OCI-LY7 (cell line): ENCODE measurements around the gene VTI1A. TPM values are rescaled to one million over a fixed set of nuclear protein-coding genes. Genes with fewer than 3 reads are reported as not detected.

Source experiments
- BruUV-seq: library from RNA; stranded (reverse); fragments of 400-500 nt; replicated peaks from 2 replicates; lab custom pipeline; 2021; lab: Mats Ljungman, UMichigan
- CTCF ChIA-PET: fragments of 300-600 bp; sonication (Branson Sonifier 250); formaldehyde crosslinking; loops from one replicate; lab custom pipeline; 2022; ENCODE audit warnings: antibody characterized with exemption; ENCODE audit not compliant: unreplicated experiment; lab: Charles Lee
- POLR2A ChIA-PET: fragments of 300-600 bp; sonication (Branson Sonifier 250); formaldehyde crosslinking; loops from one replicate; lab custom pipeline; 2022; ENCODE audit warnings: antibody characterized with exemption; lab: Charles Lee
- DNase-seq: peaks from one replicate; pipeline ENCODE4 v3.0.0-alpha.2; 2015; ENCODE audit warnings: low spot score
- H2AFZ ChIP-seq: fragments of 200-600 bp; sonication (generic), shearing (Covaris generic); 2 replicates; pipeline ENCODE4 v1.6.1; 2014; ENCODE audit warnings: mild to moderate bottlenecking, antibody characterized with exemption, low read length, moderate library complexity
- H3K27ac ChIP-seq: fragments of 200-600 bp; sonication (generic); 2 replicates; pipeline ENCODE4 v1.5.1; 2014; ENCODE audit warnings: mixed run types, low read depth, mild to moderate bottlenecking, moderate library complexity, low read length, inconsistent platforms; ENCODE audit not compliant: poor library complexity, severe bottlenecking
- H3K36me3 ChIP-seq: fragments of 200-600 bp; sonication (generic); 2 replicates; pipeline ENCODE4 v1.6.1; 2014; ENCODE audit warnings: mild to moderate bottlenecking, antibody characterized with exemption, low read length, moderate library complexity, mixed read lengths; ENCODE audit not compliant: insufficient read depth
- H3K4me1 ChIP-seq: fragments of 200-600 bp; sonication (generic); 2 replicates; pipeline ENCODE4 v1.5.1; 2014; ENCODE audit warnings: mild to moderate bottlenecking, low read length; ENCODE audit not compliant: insufficient read depth, poor library complexity, severe bottlenecking
- H3K4me2 ChIP-seq: fragments of 200-600 bp; sonication (generic); 2 replicates; pipeline ENCODE4 v1.6.1; 2014; ENCODE audit warnings: mild to moderate bottlenecking, low read length
- H3K4me3 ChIP-seq: fragments of 200-600 bp; sonication (generic); 2 replicates; pipeline ENCODE4 v1.5.1; 2014; ENCODE audit warnings: mild to moderate bottlenecking, low read depth, low read length; ENCODE audit not compliant: poor library complexity, severe bottlenecking
- H3K79me2 ChIP-seq: fragments of 200-600 bp; sonication (generic); 2 replicates; pipeline ENCODE4 v1.6.1; 2016; ENCODE audit warnings: low read depth, mild to moderate bottlenecking, low read length, moderate library complexity, mixed read lengths; ENCODE audit not compliant: insufficient read depth
- H3K9me2 ChIP-seq: fragments of 200-600 bp; sonication (generic); 2 replicates; pipeline ENCODE4 v1.6.1; 2016; ENCODE audit warnings: mild to moderate bottlenecking, low read length, mixed read lengths; ENCODE audit not compliant: insufficient read depth
- H3K9me3 ChIP-seq: fragments of 200-600 bp; sonication (generic); 2 replicates; pipeline ENCODE4 v1.6.1; 2014; ENCODE audit warnings: mild to moderate bottlenecking, mixed run types, low read length, mixed read lengths
- H4K20me1 ChIP-seq: fragments of 200-600 bp; sonication (generic); 2 replicates; pipeline ENCODE4 v1.6.1; 2014; ENCODE audit warnings: mild to moderate bottlenecking, antibody characterized with exemption, low read length, moderate library complexity, mixed read lengths; ENCODE audit not compliant: insufficient read depth
- EZH2phosphoT487 ChIP-seq: fragments of 200-600 bp; sonication (generic); IDR thresholded peaks from 2 replicates; pipeline ENCODE4 v1.6.1; 2018; ENCODE audit warnings: low read depth, borderline replicate concordance, mild to moderate bottlenecking, mixed run types, antibody characterized with exemption, low read length, moderate library complexity, mixed read lengths
- intact Hi-C: fragments of 100-400 bp; cut with micrococcal nuclease; formaldehyde crosslinking; loops from one replicate; pipeline ENCODE4 v1.10.0; 2022; ENCODE audit not compliant: unreplicated experiment
- total RNA-seq, 2 experiments: library from RNA; depleted of rRNA in 1 of 2; stranded (reverse); fragments of >200 nt in 1 of 2; shearing (Covaris generic) in 1 of 2; gene quantifications; 2 replicates each; pipeline ENCODE4 v1.2.3, GENCODE V29; 2014 to 2022
- TF ChIP-seq, protein P1 (sequence below): fragments of 200-600 bp; sonication (generic); conservative IDR thresholded peaks from 2 replicates; pipeline ENCODE4 v1.5.1; 2014; ENCODE audit warnings: mild to moderate bottlenecking, antibody characterized with exemption, low read length, moderate library complexity, mixed read lengths

VTI1A gene
- total RNA-seq, 2 experiments from 2014 or later = 39.4 to 45.2 TPM

- no peak overlapping the region for H3K4me2 ChIP-seq
- TF ChIP-seq, protein P1, sequence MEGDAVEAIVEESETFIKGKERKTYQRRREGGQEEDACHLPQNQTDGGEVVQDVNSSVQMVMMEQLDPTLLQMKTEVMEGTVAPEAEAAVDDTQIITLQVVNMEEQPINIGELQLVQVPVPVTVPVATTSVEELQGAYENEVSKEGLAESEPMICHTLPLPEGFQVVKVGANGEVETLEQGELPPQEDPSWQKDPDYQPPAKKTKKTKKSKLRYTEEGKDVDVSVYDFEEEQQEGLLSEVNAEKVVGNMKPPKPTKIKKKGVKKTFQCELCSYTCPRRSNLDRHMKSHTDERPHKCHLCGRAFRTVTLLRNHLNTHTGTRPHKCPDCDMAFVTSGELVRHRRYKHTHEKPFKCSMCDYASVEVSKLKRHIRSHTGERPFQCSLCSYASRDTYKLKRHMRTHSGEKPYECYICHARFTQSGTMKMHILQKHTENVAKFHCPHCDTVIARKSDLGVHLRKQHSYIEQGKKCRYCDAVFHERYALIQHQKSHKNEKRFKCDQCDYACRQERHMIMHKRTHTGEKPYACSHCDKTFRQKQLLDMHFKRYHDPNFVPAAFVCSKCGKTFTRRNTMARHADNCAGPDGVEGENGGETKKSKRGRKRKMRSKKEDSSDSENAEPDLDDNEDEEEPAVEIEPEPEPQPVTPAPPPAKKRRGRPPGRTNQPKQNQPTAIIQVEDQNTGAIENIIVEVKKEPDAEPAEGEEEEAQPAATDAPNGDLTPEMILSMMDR = no peak
- no peak for TF ChIP-seq EZH2phosphoT487
- BruUV-seq = no TSS peak
Observed at GRCh38 chr10:112677689-112678088, 230.7 kb downstream of the VTI1A start.

DNA sequence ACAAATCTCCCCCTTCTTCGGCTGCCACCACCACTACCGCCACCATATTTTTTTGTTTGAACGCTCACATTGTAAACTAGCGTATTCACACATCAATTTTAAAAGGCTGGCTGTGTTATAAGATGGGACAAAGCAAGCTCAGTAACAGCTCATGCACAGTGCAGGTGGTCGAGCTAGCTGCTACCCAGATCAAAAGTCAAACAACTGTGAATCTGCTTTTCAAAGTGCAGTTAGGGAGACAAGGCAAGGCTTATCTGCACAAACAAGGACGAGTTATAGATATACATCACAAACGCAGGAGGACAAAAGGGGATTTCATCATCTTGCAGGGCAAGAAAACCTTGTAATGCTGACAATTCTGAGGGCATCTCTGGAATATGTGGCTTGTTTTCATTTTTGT, 231.6 kb downstream of the VTI1A start:
- Histone ChIP-seq H3K9me2 (no peaks in the 10 kb centered on the region), H3K9me3 (no peaks in the 10 kb centered on the region), H3K79me2 (no peaks in the 10 kb centered on the region), H2AFZ (no peak overlapping the region), H3K4me3 (no peak overlapping the region), H3K27ac (no peak overlapping the region), H3K4me2 (no peak overlapping the region), H4K20me1 (no peaks in the 10 kb centered on the region), H3K4me1 (no peaks in the 10 kb centered on the region), H3K36me3 (no peaks in the 10 kb centered on the region)
- ChIA-PET POLR2A (interaction anchor here (1.0 kb wide), 1 partner anchor 10 kb away, joined by 3 read pairs; no protein-coding TSS in a partner anchor), CTCF (no interaction called here)
- no peak for DNase-seq
- TF ChIP-seq, protein P1 = no peak
- no peak for TF ChIP-seq EZH2phosphoT487
- no TSS peak for BruUV-seq
- intact Hi-C loops = no loop called here

More at GRCh38 chr10:112677689-112678088, 230.7 kb downstream of the VTI1A start:
- H3K9me3 ChIP-seq = no peaks in the 10 kb centered on the region
- no peaks in the 10 kb centered on the region for H3K9me2 ChIP-seq
- no peaks in the 10 kb centered on the region for H3K79me2 ChIP-seq
- intact Hi-C loops = no loop called here
- POLR2A ChIA-PET = interaction anchor here (0.6 kb wide), 1 partner anchor 696 kb away, joined by 3 read pairs; no protein-coding TSS in a partner anchor
- H3K4me1 ChIP-seq = no peaks in the 10 kb centered on the region
- H2AFZ ChIP-seq = no peak overlapping the region
- H3K4me3 ChIP-seq = no peak overlapping the region
- no peak for DNase-seq
- H3K27ac ChIP-seq = no peak overlapping the region
- H3K36me3 ChIP-seq = no peaks in the 10 kb centered on the region
- no peaks in the 10 kb centered on the region for H4K20me1 ChIP-seq
- CTCF ChIA-PET = no interaction called here

DNA sequence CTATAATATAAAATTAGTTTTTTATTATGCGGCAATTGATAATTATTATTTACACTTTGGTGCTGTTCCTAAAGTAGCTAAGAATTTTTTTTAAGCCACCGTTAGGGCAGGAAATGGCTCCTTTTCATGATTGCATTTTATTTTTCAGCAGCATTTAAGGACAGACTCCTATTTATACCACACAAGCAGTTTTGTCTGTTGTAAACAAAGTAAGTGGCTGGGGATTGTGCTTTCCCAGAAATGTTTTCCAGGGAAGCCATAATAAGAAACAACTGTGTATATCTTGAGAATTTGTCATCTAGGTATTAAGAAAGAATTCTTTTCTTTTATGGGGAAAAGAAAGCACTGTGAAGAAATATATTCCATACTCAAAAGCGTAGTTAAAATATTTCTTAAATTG, 232.0 kb downstream of the VTI1A start:
- TF ChIP-seq EZH2phosphoT487 = no peak
- TF ChIP-seq, protein P1 = no peak
- no TSS peak for BruUV-seq
- Histone ChIP-seq H3K4me1 (no peaks in the 10 kb centered on the region), H3K27ac (no peak overlapping the region), H3K4me3 (no peak overlapping the region), H3K9me2 (no peaks in the 10 kb centered on the region), H3K79me2 (no peaks in the 10 kb centered on the region), H2AFZ (no peak overlapping the region), H3K36me3 (no peaks in the 10 kb centered on the region), H3K9me3 (no peaks in the 10 kb centered on the region), H4K20me1 (no peaks in the 10 kb centered on the region), H3K4me2 (no peak overlapping the region)
- POLR2A ChIA-PET = interaction anchor here (1.0 kb wide), 1 partner anchor 10 kb away, joined by 3 read pairs; no protein-coding TSS in a partner anchor
- no peak for DNase-seq
- intact Hi-C loops = no loop called here
- CTCF ChIA-PET = no interaction called here
